ENCODE measurements around the gene GPT2. TPM values are rescaled to one million over a fixed set of nuclear protein-coding genes. Genes with fewer than 3 reads are reported as not detected.

Gene GPT2
- total RNA-seq, 1 experiment from 2014 or later, result 12.7 TPM

- Histone ChIP-seq H3K4me1 (ENCODE audit: control insufficient read depth, insufficient read depth, low read length) (no peaks in the 10 kb centered on the region), H3K9me3 (ENCODE audit: control insufficient read depth, insufficient read depth, low read depth, low read length) (no peaks in the 10 kb centered on the region), H3K27ac (ENCODE audit: low read length) (no peak overlapping the region), H3K36me3 (ENCODE audit: control insufficient read depth, insufficient read depth, low read length) (no peaks in the 10 kb centered on the region), H3K4me3 (ENCODE audit: low read depth in 2 of 2, low read length in 2 of 2) (no peak overlapping the region), H3K27me3 (ENCODE audit: control insufficient read depth, insufficient read depth, low read length) (no peaks in the 10 kb centered on the region)
- no peak for ATAC-seq
- BruUV-seq (replicated peaks), result no TSS peak
- TF ChIP-seq POLR2AphosphoS5 (IDR thresholded peaks at IDR 0.05; ENCODE audit: low read depth, low read length) (no peak), SIN3A (IDR thresholded peaks at IDR 0.05; ENCODE audit: borderline replicate concordance, insufficient read depth, low read depth, low read length) (no peak), TCF7L2 (IDR thresholded peaks at IDR 0.05; ENCODE audit: low read depth, low read length) (no peak), CTCF (IDR thresholded peaks at IDR 0.05) (no peak)
- TF ChIP-seq, protein P1, sequence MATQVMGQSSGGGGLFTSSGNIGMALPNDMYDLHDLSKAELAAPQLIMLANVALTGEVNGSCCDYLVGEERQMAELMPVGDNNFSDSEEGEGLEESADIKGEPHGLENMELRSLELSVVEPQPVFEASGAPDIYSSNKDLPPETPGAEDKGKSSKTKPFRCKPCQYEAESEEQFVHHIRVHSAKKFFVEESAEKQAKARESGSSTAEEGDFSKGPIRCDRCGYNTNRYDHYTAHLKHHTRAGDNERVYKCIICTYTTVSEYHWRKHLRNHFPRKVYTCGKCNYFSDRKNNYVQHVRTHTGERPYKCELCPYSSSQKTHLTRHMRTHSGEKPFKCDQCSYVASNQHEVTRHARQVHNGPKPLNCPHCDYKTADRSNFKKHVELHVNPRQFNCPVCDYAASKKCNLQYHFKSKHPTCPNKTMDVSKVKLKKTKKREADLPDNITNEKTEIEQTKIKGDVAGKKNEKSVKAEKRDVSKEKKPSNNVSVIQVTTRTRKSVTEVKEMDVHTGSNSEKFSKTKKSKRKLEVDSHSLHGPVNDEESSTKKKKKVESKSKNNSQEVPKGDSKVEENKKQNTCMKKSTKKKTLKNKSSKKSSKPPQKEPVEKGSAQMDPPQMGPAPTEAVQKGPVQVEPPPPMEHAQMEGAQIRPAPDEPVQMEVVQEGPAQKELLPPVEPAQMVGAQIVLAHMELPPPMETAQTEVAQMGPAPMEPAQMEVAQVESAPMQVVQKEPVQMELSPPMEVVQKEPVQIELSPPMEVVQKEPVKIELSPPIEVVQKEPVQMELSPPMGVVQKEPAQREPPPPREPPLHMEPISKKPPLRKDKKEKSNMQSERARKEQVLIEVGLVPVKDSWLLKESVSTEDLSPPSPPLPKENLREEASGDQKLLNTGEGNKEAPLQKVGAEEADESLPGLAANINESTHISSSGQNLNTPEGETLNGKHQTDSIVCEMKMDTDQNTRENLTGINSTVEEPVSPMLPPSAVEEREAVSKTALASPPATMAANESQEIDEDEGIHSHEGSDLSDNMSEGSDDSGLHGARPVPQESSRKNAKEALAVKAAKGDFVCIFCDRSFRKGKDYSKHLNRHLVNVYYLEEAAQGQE (IDR thresholded peaks at IDR 0.05; ENCODE audit: insufficient read depth in 1 of 2, low read depth in 2 of 2, low read length in 1 of 2), result no peak
- DNase-seq (ENCODE audit: low read depth, low spot score), result no peak
- ChIA-PET POLR2A (no interaction called here), CTCF (interaction anchor here (0.7 to 0.8 kb wide), 2 partner anchors 38 to 57 kb away, joined by 8 to 11 read pairs; no protein-coding TSS in a partner anchor)
- in situ Hi-C loops (cut with HindIII; ENCODE audit: low pct_unique_long_range_greater_than_20kb, low sequenced_read_pairs) (no loop called here), intact Hi-C loops (cut with micrococcal nuclease; ENCODE audit: unreplicated experiment) (no loop called here)
Measured at GRCh38 chr16:46852130-46852529, 32.0 kb upstream of the GPT2 start.

- Histone ChIP-seq H3K27ac (ENCODE audit: low read length) (no peak overlapping the region), H3K27me3 (ENCODE audit: control insufficient read depth, insufficient read depth, low read length) (no peaks in the 10 kb centered on the region), H3K4me3 (ENCODE audit: low read depth in 2 of 2, low read length in 2 of 2) (no peak overlapping the region), H3K36me3 (ENCODE audit: control insufficient read depth, insufficient read depth, low read length) (no peaks in the 10 kb centered on the region), H3K9me3 (ENCODE audit: control insufficient read depth, insufficient read depth, low read depth, low read length) (no peaks in the 10 kb centered on the region), H3K4me1 (ENCODE audit: control insufficient read depth, insufficient read depth, low read length) (no peaks in the 10 kb centered on the region)
- intact Hi-C loops (cut with micrococcal nuclease; ENCODE audit: unreplicated experiment) (loop anchor here (1.0 kb wide), 1 partner anchor 55 kb away; no protein-coding TSS in a partner anchor), in situ Hi-C loops (cut with HindIII; ENCODE audit: low pct_unique_long_range_greater_than_20kb, low sequenced_read_pairs) (no loop called here)
- ATAC-seq, result peak; percentile 87
- peak; percentile 52 for DNase-seq (ENCODE audit: low read depth, low spot score)
- TF ChIP-seq CTCF (IDR thresholded peaks at IDR 0.05) (peak; percentile 87), POLR2AphosphoS5 (IDR thresholded peaks at IDR 0.05; ENCODE audit: low read depth, low read length) (no peak)
- POLR2A ChIA-PET, result interaction anchor here (0.6 kb wide), 2 partner anchors 11 to 55 kb away, joined by 6 to 7 read pairs; no protein-coding TSS in a partner anchor
- no TSS peak for BruUV-seq (replicated peaks)
- CTCF ChIA-PET, result interaction anchor here (0.5 to 1.8 kb wide), 9 partner anchors 17 to 557 kb away, joined by 3 to 9 read pairs (median 4); partner anchors contain the start of gene GPT2
Measured at GRCh38 chr16:46853713-46854443, 30.3 kb upstream of the GPT2 start.
